ENCODE results near the gene TTLL11.

TTLL11 gene

DNA sequence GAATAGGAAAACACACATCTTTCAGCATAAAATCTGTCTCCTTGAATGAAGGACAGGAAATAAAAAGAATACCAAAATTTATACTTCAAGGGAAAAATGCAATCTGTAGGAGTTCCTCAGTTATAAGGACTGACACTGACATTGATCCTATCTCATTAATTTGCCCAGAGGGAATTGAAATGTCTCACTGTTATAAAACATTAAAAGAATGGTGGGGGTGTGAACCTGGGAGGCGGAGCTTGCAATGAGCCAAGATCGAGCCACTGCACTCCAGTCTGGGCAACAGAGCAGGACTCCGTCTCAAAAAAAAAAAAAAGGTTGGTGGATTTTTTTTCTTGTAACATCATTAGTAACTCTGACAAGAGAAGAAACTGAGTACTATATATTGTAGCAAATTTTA is 60.8 kb downstream of the TTLL11 start:
- ChIA-PET CTCF (no interaction called here), POLR2A (no interaction called here)
- TF ChIP-seq CTCF (IDR thresholded peaks at IDR 0.05; ENCODE audit: control extremely low read depth, extremely low read depth, low read depth, missing control alignments) = no peak

GRCh38 chr9:122031776-122032175 is 61.3 kb downstream of the TTLL11 start:
- no peak for DNase-seq (ENCODE audit: extremely low spot score)
- CTCF ChIA-PET = no interaction called here

More for the DNA sequence above, 60.8 kb downstream of the TTLL11 start:
- no peak for DNase-seq (ENCODE audit: extremely low spot score)

DNA sequence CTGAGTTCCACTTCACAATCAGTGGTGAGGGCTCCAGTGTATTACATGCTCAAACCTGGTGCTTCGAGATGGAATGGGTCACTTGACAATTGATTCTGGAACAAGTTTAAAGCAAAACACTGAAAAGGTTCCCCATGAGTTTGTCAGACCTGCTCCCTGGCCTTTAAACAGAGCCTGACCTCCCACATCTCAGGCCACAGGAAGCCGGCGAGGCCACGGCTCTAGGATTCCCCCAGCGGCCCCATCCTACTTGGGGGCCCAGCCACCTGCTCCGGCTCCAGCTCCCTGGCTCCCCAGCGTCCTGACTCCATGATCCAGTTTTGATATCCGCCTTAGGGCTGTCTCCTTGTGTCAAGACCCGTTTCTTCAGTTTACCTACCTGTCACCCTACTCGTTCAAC is 62.0 kb downstream of the TTLL11 start:
- CTCF ChIA-PET = no interaction called here
- no peak for DNase-seq (ENCODE audit: extremely low spot score)
- TF ChIP-seq CTCF (IDR thresholded peaks at IDR 0.05; ENCODE audit: control extremely low read depth, extremely low read depth, low read depth, missing control alignments) = no peak
- POLR2A ChIA-PET = no interaction called here

More at GRCh38 chr9:122031776-122032175, 61.3 kb downstream of the TTLL11 start:
- no peak for TF ChIP-seq CTCF (IDR thresholded peaks at IDR 0.05; ENCODE audit: control extremely low read depth, extremely low read depth, low read depth, missing control alignments)
- POLR2A ChIA-PET = no interaction called here

GRCh38 chr9:122030357-122030756 is 62.8 kb downstream of the TTLL11 start:
- no peak for TF ChIP-seq CTCF (IDR thresholded peaks at IDR 0.05; ENCODE audit: control extremely low read depth, extremely low read depth, low read depth, missing control alignments)
- POLR2A ChIA-PET = no interaction called here
- CTCF ChIA-PET = no interaction called here
- DNase-seq (ENCODE audit: extremely low spot score) = no peak

GRCh38 chr9:122029898-122030297 is 63.2 kb downstream of the TTLL11 start:
- POLR2A ChIA-PET = no interaction called here

DNA sequence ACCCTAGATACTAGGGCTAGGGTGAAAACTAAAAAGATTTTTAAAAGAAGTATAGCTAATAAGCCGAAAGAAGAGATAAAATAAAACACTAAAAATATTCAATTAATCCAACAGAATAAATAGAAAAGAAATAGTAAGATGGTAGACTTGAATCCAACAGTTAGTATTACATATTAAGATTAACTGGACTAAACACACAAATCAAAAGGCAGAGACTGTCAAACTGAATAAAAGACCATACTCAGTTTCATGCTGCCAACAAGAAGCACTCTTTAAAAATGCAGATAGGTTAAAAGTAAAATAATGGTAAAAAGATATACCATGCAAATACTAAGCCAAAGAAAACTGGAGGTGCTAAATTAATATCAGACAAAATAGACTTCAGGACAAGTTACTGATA is 65.0 kb downstream of the TTLL11 start:
- POLR2A ChIA-PET = no interaction called here
- no peak for TF ChIP-seq CTCF (IDR thresholded peaks at IDR 0.05; ENCODE audit: control extremely low read depth, extremely low read depth, low read depth, missing control alignments)
- DNase-seq (ENCODE audit: extremely low spot score) = no peak
- CTCF ChIA-PET = interaction anchor here (0.8 kb wide), 1 partner anchor 31 kb away, joined by 3 read pairs; no protein-coding TSS in a partner anchor

More at GRCh38 chr9:122029898-122030297, 63.2 kb downstream of the TTLL11 start:
- DNase-seq (ENCODE audit: extremely low spot score) = no peak
- TF ChIP-seq CTCF (IDR thresholded peaks at IDR 0.05; ENCODE audit: control extremely low read depth, extremely low read depth, low read depth, missing control alignments) = no peak
- CTCF ChIA-PET = no interaction called here

DNA sequence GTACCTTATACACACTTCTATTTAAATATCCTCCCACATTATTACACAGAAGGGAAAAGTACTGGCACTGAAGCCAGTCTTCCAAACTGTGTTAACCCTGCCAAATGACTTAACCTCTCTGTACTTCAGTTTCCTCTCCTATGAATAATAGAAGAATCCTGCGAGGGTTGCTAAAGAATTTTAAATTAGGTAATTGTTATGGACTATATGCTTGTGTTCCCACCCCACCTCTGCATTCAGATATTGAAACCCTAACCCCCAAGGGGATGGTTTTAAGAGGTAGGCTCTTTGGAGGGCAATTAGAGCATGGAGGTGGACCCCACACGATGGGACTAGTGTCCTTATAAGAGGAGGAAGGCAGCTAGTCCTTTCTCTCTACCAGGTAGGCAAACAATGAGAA is 72.7 kb downstream of the TTLL11 start:
- TF ChIP-seq CTCF (IDR thresholded peaks at IDR 0.05; ENCODE audit: control extremely low read depth, extremely low read depth, low read depth, missing control alignments) = no peak
- ChIA-PET POLR2A (no interaction called here), CTCF (no interaction called here)

More for the DNA sequence above, 72.7 kb downstream of the TTLL11 start:
- no peak for DNase-seq (ENCODE audit: extremely low spot score)

Data from GM10248 (cell line).